ENCODE data around the gene SELENOO. TPM values are rescaled to one million over a fixed set of nuclear protein-coding genes. Genes with fewer than 3 reads are reported as not detected.

The SELENOO gene
- total and polyA plus RNA-seq, 2 of the 13 experiments (the other 11 are each of a cell fraction or from before 2014, with no cell fraction given) = 14.4 to 19.0 TPM

DNA sequence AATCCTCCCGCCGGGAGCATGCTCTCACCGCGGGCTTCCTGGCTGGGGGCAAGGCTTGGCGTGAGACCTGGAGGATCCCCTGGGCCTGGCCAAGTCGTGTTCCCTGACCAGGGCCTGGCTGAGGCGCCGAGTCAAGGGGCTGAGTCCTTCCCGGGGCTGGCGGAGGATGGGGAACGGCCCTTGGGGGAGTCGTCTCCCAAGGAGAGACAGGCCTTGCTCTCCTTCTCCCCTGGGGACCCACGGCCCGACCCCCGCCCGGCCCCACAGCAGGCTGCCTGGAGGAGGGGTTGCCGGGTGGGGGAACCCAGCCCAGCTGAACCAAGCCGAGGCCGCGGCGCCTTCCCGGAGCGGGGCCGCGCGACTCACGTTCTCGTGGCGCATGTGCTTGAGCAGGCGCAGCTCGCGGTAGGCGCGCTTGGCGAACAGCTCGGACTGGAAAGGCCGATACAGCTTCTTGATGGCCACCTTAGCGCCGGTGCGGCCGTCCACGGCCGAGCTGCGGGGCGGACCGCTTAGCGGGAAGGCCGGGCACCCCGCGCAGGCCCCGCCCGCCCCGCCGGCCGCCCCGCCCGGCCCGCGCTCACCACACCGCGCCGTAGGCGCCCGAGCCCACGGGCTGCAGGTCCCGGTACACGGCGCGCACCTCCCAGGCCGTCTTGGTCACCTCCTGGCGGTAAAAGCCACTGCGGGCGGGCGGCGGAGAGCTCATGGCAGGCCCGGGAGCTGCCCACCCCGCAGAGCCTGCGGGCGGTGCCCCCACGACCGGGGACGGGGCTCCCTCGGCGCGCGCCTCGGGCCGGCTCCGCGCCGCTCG is 60.2 kb downstream of the SELENOO start (continued):
- TF ChIP-seq, protein P1, sequence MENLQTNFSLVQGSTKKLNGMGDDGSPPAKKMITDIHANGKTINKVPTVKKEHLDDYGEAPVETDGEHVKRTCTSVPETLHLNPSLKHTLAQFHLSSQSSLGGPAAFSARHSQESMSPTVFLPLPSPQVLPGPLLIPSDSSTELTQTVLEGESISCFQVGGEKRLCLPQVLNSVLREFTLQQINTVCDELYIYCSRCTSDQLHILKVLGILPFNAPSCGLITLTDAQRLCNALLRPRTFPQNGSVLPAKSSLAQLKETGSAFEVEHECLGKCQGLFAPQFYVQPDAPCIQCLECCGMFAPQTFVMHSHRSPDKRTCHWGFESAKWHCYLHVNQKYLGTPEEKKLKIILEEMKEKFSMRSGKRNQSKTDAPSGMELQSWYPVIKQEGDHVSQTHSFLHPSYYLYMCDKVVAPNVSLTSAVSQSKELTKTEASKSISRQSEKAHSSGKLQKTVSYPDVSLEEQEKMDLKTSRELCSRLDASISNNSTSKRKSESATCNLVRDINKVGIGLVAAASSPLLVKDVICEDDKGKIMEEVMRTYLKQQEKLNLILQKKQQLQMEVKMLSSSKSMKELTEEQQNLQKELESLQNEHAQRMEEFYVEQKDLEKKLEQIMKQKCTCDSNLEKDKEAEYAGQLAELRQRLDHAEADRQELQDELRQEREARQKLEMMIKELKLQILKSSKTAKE (CRISPR knock-in tag; IDR thresholded peaks at IDR 0.05; ENCODE audit: borderline replicate concordance) = no peak
- TF ChIP-seq ZNF790 (CRISPR knock-in tag; IDR thresholded peaks at IDR 0.05; ENCODE audit: borderline replicate concordance) = no peak
- TF ChIP-seq TOE1 (CRISPR knock-in tag; IDR thresholded peaks at IDR 0.05) = no peak
- TF ChIP-seq MIXL1 (CRISPR knock-in tag; IDR thresholded peaks at IDR 0.05) = no peak
- no peak for TF ChIP-seq ZBTB7B (CRISPR knock-in tag; IDR thresholded peaks at IDR 0.05)
- no peak for TF ChIP-seq TAF15 (IDR thresholded peaks at IDR 0.05; ENCODE audit: low read depth, low read length, poor library complexity, severe bottlenecking)
- no peak for TF ChIP-seq JARID2 (CRISPR knock-in tag; IDR thresholded peaks at IDR 0.05; ENCODE audit: insufficient replicate concordance)
- TF ChIP-seq, protein P2, sequence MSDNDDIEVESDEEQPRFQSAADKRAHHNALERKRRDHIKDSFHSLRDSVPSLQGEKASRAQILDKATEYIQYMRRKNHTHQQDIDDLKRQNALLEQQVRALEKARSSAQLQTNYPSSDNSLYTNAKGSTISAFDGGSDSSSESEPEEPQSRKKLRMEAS (IDR thresholded peaks at IDR 0.05) = peak; percentile 87
- TF ChIP-seq, protein P3, sequence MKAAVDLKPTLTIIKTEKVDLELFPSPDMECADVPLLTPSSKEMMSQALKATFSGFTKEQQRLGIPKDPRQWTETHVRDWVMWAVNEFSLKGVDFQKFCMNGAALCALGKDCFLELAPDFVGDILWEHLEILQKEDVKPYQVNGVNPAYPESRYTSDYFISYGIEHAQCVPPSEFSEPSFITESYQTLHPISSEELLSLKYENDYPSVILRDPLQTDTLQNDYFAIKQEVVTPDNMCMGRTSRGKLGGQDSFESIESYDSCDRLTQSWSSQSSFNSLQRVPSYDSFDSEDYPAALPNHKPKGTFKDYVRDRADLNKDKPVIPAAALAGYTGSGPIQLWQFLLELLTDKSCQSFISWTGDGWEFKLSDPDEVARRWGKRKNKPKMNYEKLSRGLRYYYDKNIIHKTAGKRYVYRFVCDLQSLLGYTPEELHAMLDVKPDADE (CRISPR knock-in tag; IDR thresholded peaks at IDR 0.05) = no peak
- TF ChIP-seq, protein P4, sequence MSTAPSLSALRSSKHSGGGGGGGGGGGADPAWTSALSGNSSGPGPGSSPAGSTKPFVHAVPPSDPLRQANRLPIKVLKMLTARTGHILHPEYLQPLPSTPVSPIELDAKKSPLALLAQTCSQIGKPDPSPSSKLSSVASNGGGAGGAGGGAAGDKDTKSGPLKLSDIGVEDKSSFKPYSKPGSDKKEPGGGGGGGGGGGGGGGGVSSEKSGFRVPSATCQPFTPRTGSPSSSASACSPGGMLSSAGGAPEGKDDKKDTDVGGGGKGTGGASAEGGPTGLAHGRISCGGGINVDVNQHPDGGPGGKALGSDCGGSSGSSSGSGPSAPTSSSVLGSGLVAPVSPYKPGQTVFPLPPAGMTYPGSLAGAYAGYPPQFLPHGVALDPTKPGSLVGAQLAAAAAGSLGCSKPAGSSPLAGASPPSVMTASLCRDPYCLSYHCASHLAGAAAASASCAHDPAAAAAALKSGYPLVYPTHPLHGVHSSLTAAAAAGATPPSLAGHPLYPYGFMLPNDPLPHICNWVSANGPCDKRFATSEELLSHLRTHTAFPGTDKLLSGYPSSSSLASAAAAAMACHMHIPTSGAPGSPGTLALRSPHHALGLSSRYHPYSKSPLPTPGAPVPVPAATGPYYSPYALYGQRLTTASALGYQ (CRISPR knock-in tag; IDR thresholded peaks at IDR 0.05) = no peak
- no peak for TF ChIP-seq NFIC (IDR thresholded peaks at IDR 0.05; ENCODE audit: low read length)
- TF ChIP-seq, protein P5, sequence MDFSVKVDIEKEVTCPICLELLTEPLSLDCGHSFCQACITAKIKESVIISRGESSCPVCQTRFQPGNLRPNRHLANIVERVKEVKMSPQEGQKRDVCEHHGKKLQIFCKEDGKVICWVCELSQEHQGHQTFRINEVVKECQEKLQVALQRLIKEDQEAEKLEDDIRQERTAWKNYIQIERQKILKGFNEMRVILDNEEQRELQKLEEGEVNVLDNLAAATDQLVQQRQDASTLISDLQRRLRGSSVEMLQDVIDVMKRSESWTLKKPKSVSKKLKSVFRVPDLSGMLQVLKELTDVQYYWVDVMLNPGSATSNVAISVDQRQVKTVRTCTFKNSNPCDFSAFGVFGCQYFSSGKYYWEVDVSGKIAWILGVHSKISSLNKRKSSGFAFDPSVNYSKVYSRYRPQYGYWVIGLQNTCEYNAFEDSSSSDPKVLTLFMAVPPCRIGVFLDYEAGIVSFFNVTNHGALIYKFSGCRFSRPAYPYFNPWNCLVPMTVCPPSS (IDR thresholded peaks at IDR 0.05) = no peak

Data from HepG2 (cell line).